OCI-LY1 (cell line): ENCODE data around the gene SYCN.

Experiments
- CTCF ChIP-seq: fragments of 200-600 bp; sonication (generic), shearing (Covaris generic); IDR thresholded peaks from 2 replicates; pipeline ENCODE4 v1.5.1; 2017; ENCODE audit warnings: mild to moderate bottlenecking, antibody characterized with exemption, low read length, moderate library complexity, mixed read lengths
- EZH2 ChIP-seq: fragments of 200-600 bp; sonication (generic), shearing (Covaris generic); IDR thresholded peaks from 2 replicates; pipeline ENCODE4 v1.8.0; 2017; ENCODE audit warnings: borderline replicate concordance, mixed run types, mild to moderate bottlenecking, antibody characterized with exemption, low read length, moderate library complexity, mixed read lengths

GRCh38 chr19:39237200-39238184, 33.4 kb upstream of the SYCN start:
- no peak for TF ChIP-seq CTCF
- no peak for TF ChIP-seq EZH2
